HEK293 (cell line): ENCODE data around the gene OR10J4.

Source experiments
- KLF1 ChIP-seq: fragments of 450-650 bp; formaldehyde crosslinking; IDR thresholded peaks from 2 replicates; pipeline ENCODE4 v1.5.1; 2016; ENCODE audit warnings: missing biosample characterization, missing genetic modification characterization
- ZNF350 ChIP-seq: fragments of 450-650 bp; formaldehyde crosslinking; IDR thresholded peaks from 2 replicates; pipeline ENCODE4 v1.5.0; 2017; ENCODE audit warnings: missing biosample characterization, mild to moderate bottlenecking, missing genetic modification characterization

DNA sequence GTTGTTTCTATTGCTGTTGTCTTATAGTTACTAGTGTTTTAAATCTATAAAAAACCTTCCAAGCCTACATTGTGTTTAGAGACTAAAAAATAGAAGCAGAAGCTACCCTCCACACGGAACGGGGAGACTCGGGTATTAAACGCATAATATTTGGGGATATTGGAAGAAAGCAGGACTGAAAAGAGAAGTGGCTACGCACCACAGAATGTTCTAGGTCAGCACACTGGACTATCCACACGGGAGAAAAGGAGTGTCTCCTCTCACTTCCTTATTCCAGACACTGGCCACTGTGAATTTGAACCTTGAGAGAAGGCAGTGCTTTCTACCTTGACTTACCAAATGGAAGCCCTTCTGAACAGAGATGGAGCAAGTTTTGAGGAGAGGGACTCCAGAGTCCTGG, 1.0 kb upstream of the OR10J4 start:
- TF ChIP-seq KLF1 (tag by site-specific recombination) (no peak), ZNF350 (tag by site-specific recombination) (no peak)
